ENCODE results near the gene L1CAM.

GRCh38 chrX:153875391-153876111 is 10.4 kb downstream of the L1CAM start:
- TF ChIP-seq ZNF274 (IDR thresholded peaks at IDR 0.05; ENCODE audit: low read depth, low read length) = no peak
- no peak for TF ChIP-seq SUZ12 (IDR thresholded peaks at IDR 0.05; ENCODE audit: extremely low read depth, insufficient read depth, insufficient read length)
